ENCODE data around the gene IRF8.

Gene IRF8

GRCh38 chr16:85956426-85956825 lies 57.5 kb downstream of the IRF8 start:
- Histone ChIP-seq H3K79me1 (replicated peaks; ENCODE audit: low read length, poor library complexity, severe bottlenecking) (no peaks in the 10 kb centered on the region), H2BK5ac (ENCODE audit: low read depth, low read length, poor library complexity, severe bottlenecking) (no peak overlapping the region), H2BK120ac (ENCODE audit: low read depth, low read length) (no peak overlapping the region), H4K8ac (ENCODE audit: low read length) (no peak overlapping the region), H2AFZ (ENCODE audit: low read depth, low read length) (no peak overlapping the region), H3K4me2 (ENCODE audit: low read length, poor library complexity, severe bottlenecking) (no peak overlapping the region), H3K36me3 (ENCODE audit: control insufficient read depth in 1 of 2, insufficient read depth in 2 of 2, low read depth in 1 of 2, low read length in 2 of 2) (no peaks in the 10 kb centered on the region), H2BK12ac (ENCODE audit: low read length in 2 of 2) (no peak overlapping the region), H3K4ac (ENCODE audit: low read depth in 1 of 2, low read length in 2 of 2) (no peak overlapping the region), H3K14ac (ENCODE audit: low read length in 2 of 2) (no peak overlapping the region), H3K27ac (ENCODE audit: low read length, poor library complexity, severe bottlenecking) (no peak overlapping the region), H3K4me1 (ENCODE audit: control insufficient read depth, insufficient read depth, low read depth, low read length) (no peaks in the 10 kb centered on the region), H3K9ac (ENCODE audit: low read length) (no peak overlapping the region), H4K91ac (ENCODE audit: low read length) (no peak overlapping the region), H3K9me3 (ENCODE audit: control insufficient read depth, low read length) (no peaks in the 10 kb centered on the region), H3K23ac (ENCODE audit: low read length in 2 of 2) (peak overlapping the region in 1 of 2 experiments; percentile 2), H3K18ac (ENCODE audit: low read depth in 1 of 2, low read length in 2 of 2) (no peak overlapping the region), H2BK15ac (ENCODE audit: low read depth, poor library complexity, severe bottlenecking) (no peak overlapping the region), H2AK5ac (ENCODE audit: low read length, severe bottlenecking) (no peak overlapping the region), H3K27me3 (ENCODE audit: control insufficient read depth in 1 of 2, insufficient read depth in 1 of 2, low read length in 2 of 2) (peaks cover 0 to 52% of the 10 kb centered on the region in 2 experiments), H3K4me3 (ENCODE audit: insufficient read depth in 1 of 2, low read depth in 1 of 2, low read length in 2 of 2) (no peak overlapping the region)
- 93% methylated on average over 15 of the region's 15 CpGs for WGBS
- no peak for DNase-seq

GRCh38 chr16:85958731-85959130 lies 59.8 kb downstream of the IRF8 start:
- 93% methylated on average over 6 of the region's 8 CpGs for WGBS
- no peaks in the 10 kb centered on the region for H3K4me1 ChIP-seq (ENCODE audit: control insufficient read depth, insufficient read depth, low read depth, low read length)

GRCh38 chr16:85959686-85960085 lies 60.7 kb downstream of the IRF8 start:
- Histone ChIP-seq H2AK5ac (ENCODE audit: low read length, severe bottlenecking) (no peak overlapping the region), H3K27ac (ENCODE audit: low read length, poor library complexity, severe bottlenecking) (no peak overlapping the region), H2BK120ac (ENCODE audit: low read depth, low read length) (no peak overlapping the region), H3K27me3 (ENCODE audit: control insufficient read depth in 1 of 2, insufficient read depth in 1 of 2, low read length in 2 of 2) (peaks cover 0 to 50% of the 10 kb centered on the region in 2 experiments), H4K91ac (ENCODE audit: low read length) (no peak overlapping the region), H3K9me3 (ENCODE audit: control insufficient read depth, low read length) (no peaks in the 10 kb centered on the region), H2BK5ac (ENCODE audit: low read depth, low read length, poor library complexity, severe bottlenecking) (no peak overlapping the region), H3K36me3 (ENCODE audit: control insufficient read depth in 1 of 2, insufficient read depth in 2 of 2, low read depth in 1 of 2, low read length in 2 of 2) (no peaks in the 10 kb centered on the region), H3K23ac (ENCODE audit: low read length in 2 of 2) (no peak overlapping the region), H2AFZ (ENCODE audit: low read depth, low read length) (no peak overlapping the region), H3K4me3 (ENCODE audit: insufficient read depth in 1 of 2, low read depth in 1 of 2, low read length in 2 of 2) (no peak overlapping the region), H3K4me1 (ENCODE audit: control insufficient read depth, insufficient read depth, low read depth, low read length) (no peaks in the 10 kb centered on the region), H3K9ac (ENCODE audit: low read length) (no peak overlapping the region), H3K4me2 (ENCODE audit: low read length, poor library complexity, severe bottlenecking) (no peak overlapping the region), H2BK15ac (ENCODE audit: low read depth, poor library complexity, severe bottlenecking) (no peak overlapping the region), H4K8ac (ENCODE audit: low read length) (no peak overlapping the region), H3K79me1 (replicated peaks; ENCODE audit: low read length, poor library complexity, severe bottlenecking) (no peaks in the 10 kb centered on the region), H3K14ac (ENCODE audit: low read length in 2 of 2) (no peak overlapping the region), H3K4ac (ENCODE audit: low read depth in 1 of 2, low read length in 2 of 2) (no peak overlapping the region), H2BK12ac (ENCODE audit: low read length in 2 of 2) (no peak overlapping the region), H3K18ac (ENCODE audit: low read depth in 1 of 2, low read length in 2 of 2) (no peak overlapping the region)
- WGBS: 73% methylated on average over 9 of the region's 9 CpGs
- DNase-seq: no peak

More at GRCh38 chr16:85958731-85959130, 59.8 kb downstream of the IRF8 start:
- H3K18ac ChIP-seq (ENCODE audit: low read depth in 1 of 2, low read length in 2 of 2): no peak overlapping the region
- no peaks in the 10 kb centered on the region for H3K9me3 ChIP-seq (ENCODE audit: control insufficient read depth, low read length)
- no peak overlapping the region for H3K14ac ChIP-seq (ENCODE audit: low read length in 2 of 2)
- H3K79me1 ChIP-seq (replicated peaks; ENCODE audit: low read length, poor library complexity, severe bottlenecking): no peaks in the 10 kb centered on the region
- H3K27ac ChIP-seq (ENCODE audit: low read length, poor library complexity, severe bottlenecking): no peak overlapping the region
- H4K91ac ChIP-seq (ENCODE audit: low read length): no peak overlapping the region
- DNase-seq: no peak
- H3K9ac ChIP-seq (ENCODE audit: low read length): no peak overlapping the region
- H2BK12ac ChIP-seq (ENCODE audit: low read length in 2 of 2): no peak overlapping the region
- no peak overlapping the region for H3K4ac ChIP-seq (ENCODE audit: low read depth in 1 of 2, low read length in 2 of 2)
- no peak overlapping the region for H3K4me2 ChIP-seq (ENCODE audit: low read length, poor library complexity, severe bottlenecking)
- no peak overlapping the region for H2BK5ac ChIP-seq (ENCODE audit: low read depth, low read length, poor library complexity, severe bottlenecking)
- no peak overlapping the region for H2AFZ ChIP-seq (ENCODE audit: low read depth, low read length)
- no peak overlapping the region for H4K8ac ChIP-seq (ENCODE audit: low read length)
- no peaks in the 10 kb centered on the region for H3K36me3 ChIP-seq (ENCODE audit: control insufficient read depth in 1 of 2, insufficient read depth in 2 of 2, low read depth in 1 of 2, low read length in 2 of 2)
- H3K4me3 ChIP-seq (ENCODE audit: insufficient read depth in 1 of 2, low read depth in 1 of 2, low read length in 2 of 2): no peak overlapping the region
- H2AK5ac ChIP-seq (ENCODE audit: low read length, severe bottlenecking): no peak overlapping the region
- H3K27me3 ChIP-seq (ENCODE audit: control insufficient read depth in 1 of 2, insufficient read depth in 1 of 2, low read length in 2 of 2): peaks cover 0 to 40% of the 10 kb centered on the region in 2 experiments
- H2BK120ac ChIP-seq (ENCODE audit: low read depth, low read length): no peak overlapping the region
- no peak overlapping the region for H3K23ac ChIP-seq (ENCODE audit: low read length in 2 of 2)
- H2BK15ac ChIP-seq (ENCODE audit: low read depth, poor library complexity, severe bottlenecking): no peak overlapping the region

GRCh38 chr16:85960486-85961046 lies 61.6 kb downstream of the IRF8 start:
- no peak overlapping the region for H2AK5ac ChIP-seq (ENCODE audit: low read length, severe bottlenecking)

More at GRCh38 chr16:85960486-85961046, 61.6 kb downstream of the IRF8 start:
- H2BK5ac ChIP-seq (ENCODE audit: low read depth, low read length, poor library complexity, severe bottlenecking): no peak overlapping the region
- peak overlapping the region; percentile 61 for H4K91ac ChIP-seq (ENCODE audit: low read length)
- no peak overlapping the region for H3K27ac ChIP-seq (ENCODE audit: low read length, poor library complexity, severe bottlenecking)
- no peak overlapping the region for H3K23ac ChIP-seq (ENCODE audit: low read length in 2 of 2)
- H3K4me2 ChIP-seq (ENCODE audit: low read length, poor library complexity, severe bottlenecking): no peak overlapping the region
- no peak overlapping the region for H3K9ac ChIP-seq (ENCODE audit: low read length)
- no peak overlapping the region for H2AFZ ChIP-seq (ENCODE audit: low read depth, low read length)
- H3K18ac ChIP-seq (ENCODE audit: low read depth in 1 of 2, low read length in 2 of 2): no peak overlapping the region
- H3K36me3 ChIP-seq (ENCODE audit: control insufficient read depth in 1 of 2, insufficient read depth in 2 of 2, low read depth in 1 of 2, low read length in 2 of 2): no peaks in the 10 kb centered on the region
- 73% methylated on average over 10 of the region's 10 CpGs for WGBS
- H3K14ac ChIP-seq (ENCODE audit: low read length in 2 of 2): no peak overlapping the region
- no peak overlapping the region for H2BK120ac ChIP-seq (ENCODE audit: low read depth, low read length)
- no peak overlapping the region for H2BK12ac ChIP-seq (ENCODE audit: low read length in 2 of 2)
- DNase-seq: no peak
- no peaks in the 10 kb centered on the region for H3K9me3 ChIP-seq (ENCODE audit: control insufficient read depth, low read length)
- no peaks in the 10 kb centered on the region for H3K4me1 ChIP-seq (ENCODE audit: control insufficient read depth, insufficient read depth, low read depth, low read length)
- no peak overlapping the region for H3K4ac ChIP-seq (ENCODE audit: low read depth in 1 of 2, low read length in 2 of 2)
- no peak overlapping the region for H4K8ac ChIP-seq (ENCODE audit: low read length)
- H2BK15ac ChIP-seq (ENCODE audit: low read depth, poor library complexity, severe bottlenecking): no peak overlapping the region
- H3K79me1 ChIP-seq (replicated peaks; ENCODE audit: low read length, poor library complexity, severe bottlenecking): no peaks in the 10 kb centered on the region
- no peak overlapping the region for H3K4me3 ChIP-seq (ENCODE audit: insufficient read depth in 1 of 2, low read depth in 1 of 2, low read length in 2 of 2)
- peaks cover 0 to 55% of the 10 kb centered on the region in 2 experiments for H3K27me3 ChIP-seq (ENCODE audit: control insufficient read depth in 1 of 2, insufficient read depth in 1 of 2, low read length in 2 of 2)
